Sigmoid colon (tissue), 7 donors: ENCODE data around the gene KRT85. TPM values are rescaled to one million over a fixed set of nuclear protein-coding genes. Genes with fewer than 3 reads are reported as not detected.

ENCODE experiments used
- DNase-seq: peaks from one replicate; pipeline ENCODE4 v3.0.0-alpha.2; 2019
- H3K27ac ChIP-seq, 4 donors: fragments of 200-600 bp; sonication (generic); one replicate each; pipeline ENCODE4 v1.5.1; 2016 to 2019; ENCODE audit warnings: mild to moderate bottlenecking in 1 of 4
- H3K27me3 ChIP-seq, 3 donors: fragments of 200-600 bp; sonication (generic); one replicate each; pipeline ENCODE4 v1.5.1; 2019; ENCODE audit warnings: mild to moderate bottlenecking in 1 of 3
- H3K36me3 ChIP-seq, 4 donors: fragments of 200-600 bp; sonication (generic); one replicate each; pipeline ENCODE4 v1.5.1; 2016 to 2019
- H3K4me1 ChIP-seq, 4 donors: fragments of 200-600 bp; sonication (generic); one replicate each; pipeline ENCODE4 v1.5.1; 2017 to 2019
- H3K4me3 ChIP-seq, 4 donors: fragments of 200-600 bp; sonication (generic); one replicate each; pipeline ENCODE4 v1.5.1; 2017 to 2019; ENCODE audit warnings: mild to moderate bottlenecking in 2 of 4, moderate library complexity in 1 of 4
- H3K9me3 ChIP-seq, 4 donors: fragments of 200-600 bp in 3 of 4; sonication (generic) in 3 of 4; one replicate each; pipeline versions ENCODE4 v1.5.1 to v1.6.1; 2013 to 2019
- CTCF ChIP-seq, 4 experiments: fragments of 450-650 bp in 3 of 4; fragments of 200-600 bp in 1 of 4; IDR thresholded peaks; one replicate each; pipeline ENCODE4 v1.5.1; 2016 to 2019; ENCODE audit warnings: antibody characterized with exemption in 4 of 4, mild to moderate bottlenecking in 3 of 4, moderate library complexity in 2 of 4
- EP300 ChIP-seq, 4 donors: sonication (generic); formaldehyde crosslinking; IDR thresholded peaks; one replicate each; pipeline ENCODE4 v1.6.1; 2017; ENCODE audit warnings: antibody characterized with exemption in 4 of 4
- POLR2A ChIP-seq, 2 donors: fragments of 450-650 bp; IDR thresholded peaks; one replicate each; pipeline ENCODE4 v1.6.1; 2016; ENCODE audit warnings: antibody characterized with exemption in 2 of 2, mild to moderate bottlenecking in 2 of 2, moderate library complexity in 2 of 2
- POLR2AphosphoS5 ChIP-seq, 4 donors: sonication (generic); formaldehyde crosslinking; IDR thresholded peaks; one replicate each; pipeline ENCODE4 v1.6.1; 2017; ENCODE audit warnings: antibody characterized with exemption in 4 of 4
- WGBS, 2 donors: extraction: QIAGEN DNeasy Blood & Tissue Kit; methylation state at CpG; one replicate each; pipeline ENCODE4 v1.1.7; 2013; 5-methylcytosine and 5-hydroxymethylcytosine counted together
- intact Hi-C: fragments of 100-400 bp; cut with DNase I; formaldehyde crosslinking; loops from one replicate; pipeline ENCODE4 v1.15.1; 2023
- polyA plus RNA-seq, 3 donors: library from polyadenylated mRNA; stranded (reverse); fragments of 200-250 nt; gene quantifications; one replicate each; pipeline ENCODE4 v1.2.3, GENCODE V29; 2013
- total RNA-seq, 4 donors: library from RNA; depleted of rRNA; stranded (reverse); fragments of >200 nt; gene quantifications; one replicate each; pipeline ENCODE4 v1.1.0, GENCODE V29; 2016
- donor health status: healthy with polysubstance abuse.
- donor health status: Bipolar disorder and iron deficiency.
- donor health status: healthy.

Gene KRT85
- total and polyA plus RNA-seq, 7 donors, result not detected

- Histone ChIP-seq H3K9me3 (no peaks in the 10 kb centered on the region), H3K4me3 (no peak overlapping the region), H3K27ac (no peak overlapping the region), H3K27me3 (no peaks in the 10 kb centered on the region), H3K4me1 (no peaks in the 10 kb centered on the region), H3K36me3 (no peaks in the 10 kb centered on the region)
- no peak for TF ChIP-seq CTCF (IDR thresholded peaks at IDR 0.05)
- no peak for TF ChIP-seq POLR2AphosphoS5 (IDR thresholded peaks at IDR 0.05)
- no peak for TF ChIP-seq POLR2A (IDR thresholded peaks at IDR 0.05)
- TF ChIP-seq EP300 (IDR thresholded peaks at IDR 0.05), result no peak
- WGBS, 2 donors, result 86 to 88% methylated on average over 5 of the region's 5 CpGs
- no peak for DNase-seq
- intact Hi-C loops, result no loop called here
Measured at GRCh38 chr12:52359621-52360061, 7.6 kb downstream of the KRT85 start.

- intact Hi-C loops, result no loop called here
- H3K4me3 ChIP-seq, result no peak overlapping the region
- 63 to 74% methylated on average over 5 of the region's 5 CpGs for WGBS, 2 donors
- no peak for TF ChIP-seq CTCF (IDR thresholded peaks at IDR 0.05)
- no peak for TF ChIP-seq POLR2AphosphoS5 (IDR thresholded peaks at IDR 0.05)
- TF ChIP-seq POLR2A (IDR thresholded peaks at IDR 0.05), result no peak
- no peak for DNase-seq
- H3K27me3 ChIP-seq, result no peaks in the 10 kb centered on the region
- H3K9me3 ChIP-seq, result no peaks in the 10 kb centered on the region
- H3K27ac ChIP-seq, result no peak overlapping the region
- no peaks in the 10 kb centered on the region for H3K36me3 ChIP-seq
- H3K4me1 ChIP-seq, result no peaks in the 10 kb centered on the region
Measured at GRCh38 chr12:52358575-52359350, 8.5 kb downstream of the KRT85 start.

GRCh38 chr12:52356762-52357580 lies 10.3 kb downstream of the KRT85 start:
- Histone ChIP-seq H3K27ac (no peak overlapping the region), H3K27me3 (no peaks in the 10 kb centered on the region), H3K36me3 (no peaks in the 10 kb centered on the region), H3K4me3 (no peak overlapping the region), H3K9me3 (no peaks in the 10 kb centered on the region), H3K4me1 (no peaks in the 10 kb centered on the region)
- intact Hi-C loops, result no loop called here
- TF ChIP-seq POLR2AphosphoS5 (IDR thresholded peaks at IDR 0.05) (no peak), POLR2A (IDR thresholded peaks at IDR 0.05) (no peak), CTCF (IDR thresholded peaks at IDR 0.05) (no peak), EP300 (IDR thresholded peaks at IDR 0.05) (no peak)
- WGBS, 2 donors, result 88 to 93% methylated on average over 20 of the region's 20 CpGs
- DNase-seq, result no peak

- Histone ChIP-seq H3K4me1 (peaks cover 0 to 3% (median 0%) of the 10 kb centered on the region in 4 donors), H3K9me3 (no peaks in the 10 kb centered on the region), H3K36me3 (no peaks in the 10 kb centered on the region), H3K27ac (no peak overlapping the region), H3K4me3 (no peak overlapping the region), H3K27me3 (no peaks in the 10 kb centered on the region)
- no peak for DNase-seq
- intact Hi-C loops, result no loop called here
- 92 to 95% methylated on average over 56 of the region's 56 CpGs for WGBS, 2 donors
- no peak for TF ChIP-seq POLR2AphosphoS5 (IDR thresholded peaks at IDR 0.05)
- TF ChIP-seq POLR2A (IDR thresholded peaks at IDR 0.05), result no peak
- no peak for TF ChIP-seq CTCF (IDR thresholded peaks at IDR 0.05)
- no peak for TF ChIP-seq EP300 (IDR thresholded peaks at IDR 0.05)
Measured at GRCh38 chr12:52356031-52356761, 11.1 kb downstream of the KRT85 start.
